GM18499 (cell line): Measurements from ENCODE around the gene PIGV.
"Not testable (repeated sequence)": the region's sequence is repeated elsewhere in the genome, so short reads cannot be mapped to it uniquely, and the experiment has no call there.

Experiments used
- ATAC-seq: cut with Tn5 transposase; IDR thresholded peaks from one replicate; pipeline ENCODE4 v1.9.1; 2021; ENCODE audit warnings: moderate number of reproducible peaks; ENCODE audit not compliant: insufficient read depth, unreplicated experiment

PIGV gene

DNA sequence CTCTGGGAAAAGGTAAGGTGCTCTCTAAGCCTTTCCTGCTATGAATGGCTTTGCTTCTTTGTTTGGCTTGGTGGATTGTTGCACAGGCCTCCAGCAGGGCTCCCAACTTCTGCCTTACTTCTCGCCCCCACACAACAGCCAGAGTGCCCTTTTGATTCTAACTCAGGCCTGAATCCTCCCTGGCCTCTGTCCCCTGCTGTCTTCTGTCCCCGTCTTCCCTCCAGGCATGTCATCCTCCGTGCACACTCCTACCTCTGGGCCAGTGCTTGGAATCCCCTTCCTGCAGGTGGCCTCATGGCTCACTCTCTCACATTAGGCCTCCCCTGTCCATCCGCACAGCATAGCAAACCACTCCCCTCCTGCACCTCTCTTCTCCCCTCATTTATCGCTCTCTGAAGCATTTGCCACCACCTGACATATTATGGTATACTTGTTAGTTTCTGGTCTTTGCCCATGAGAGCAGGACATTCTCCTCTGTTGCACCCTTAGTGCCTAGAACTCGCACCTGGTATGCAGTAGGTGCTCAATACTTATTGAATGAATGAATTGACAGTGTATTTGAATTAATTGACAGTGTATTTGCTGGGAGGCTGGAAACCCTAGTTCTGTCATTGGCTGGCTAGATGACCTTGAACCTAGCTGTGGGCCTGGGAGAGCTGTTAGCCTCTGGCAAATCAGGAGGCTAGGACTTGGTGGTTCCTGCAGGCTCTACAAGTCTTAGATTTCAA is 41.6 kb downstream of the PIGV start:
- ATAC-seq, result no peak

DNA sequence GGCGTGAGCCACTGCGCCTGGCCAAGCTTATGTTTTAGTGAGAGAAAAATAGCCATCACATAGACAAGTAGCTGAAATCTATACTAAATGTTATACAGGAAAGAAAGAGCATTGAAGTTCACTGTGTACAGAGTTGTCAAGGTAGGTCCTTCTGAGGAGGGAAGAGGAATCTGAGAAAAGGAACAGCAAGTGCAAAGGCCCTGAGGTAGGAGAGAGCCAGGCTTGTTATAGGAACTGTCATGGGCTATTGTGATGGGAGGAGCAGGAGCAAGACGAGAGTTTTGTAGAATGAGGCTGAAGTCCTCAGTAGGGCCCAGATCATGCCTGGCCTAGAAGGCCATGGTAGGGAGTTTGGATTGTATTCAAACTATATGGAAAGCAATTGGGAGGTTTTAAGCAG is 43.3 kb downstream of the PIGV start:
- ATAC-seq, result no peak

DNA sequence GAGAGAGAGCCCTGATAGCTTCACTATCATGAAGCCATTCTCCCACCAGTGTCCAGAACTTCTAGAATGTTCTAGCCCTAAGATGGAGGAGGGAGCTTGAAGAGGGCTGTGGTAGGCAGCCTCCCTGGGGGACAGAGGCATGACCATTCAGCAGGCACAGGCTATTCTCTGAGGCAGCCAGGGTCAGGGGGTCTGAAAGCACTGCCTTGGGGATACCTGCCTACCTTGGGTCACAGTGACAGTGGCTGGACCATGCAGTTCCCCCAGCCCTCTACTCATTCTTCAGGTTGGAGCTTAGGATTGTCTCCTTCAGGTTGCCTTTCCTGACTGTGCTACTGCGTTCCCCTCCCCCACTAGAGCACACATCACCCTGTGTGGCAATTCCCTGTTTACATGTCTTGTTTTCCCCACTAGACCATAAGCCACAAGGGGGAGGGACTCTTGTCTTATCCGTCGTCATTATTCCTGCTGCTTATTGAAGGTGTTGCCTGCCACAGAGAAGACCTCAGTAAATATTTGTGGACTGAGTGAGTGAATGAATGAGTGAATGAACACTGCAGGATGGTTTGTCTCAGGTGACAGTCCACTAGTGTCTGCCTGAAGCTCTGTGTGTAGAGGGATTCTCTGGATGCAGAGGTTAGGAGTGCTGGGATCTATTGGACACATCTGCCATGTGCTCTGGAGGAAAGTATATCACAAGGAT is 43.9 kb downstream of the PIGV start:
- ATAC-seq, result no peak

DNA sequence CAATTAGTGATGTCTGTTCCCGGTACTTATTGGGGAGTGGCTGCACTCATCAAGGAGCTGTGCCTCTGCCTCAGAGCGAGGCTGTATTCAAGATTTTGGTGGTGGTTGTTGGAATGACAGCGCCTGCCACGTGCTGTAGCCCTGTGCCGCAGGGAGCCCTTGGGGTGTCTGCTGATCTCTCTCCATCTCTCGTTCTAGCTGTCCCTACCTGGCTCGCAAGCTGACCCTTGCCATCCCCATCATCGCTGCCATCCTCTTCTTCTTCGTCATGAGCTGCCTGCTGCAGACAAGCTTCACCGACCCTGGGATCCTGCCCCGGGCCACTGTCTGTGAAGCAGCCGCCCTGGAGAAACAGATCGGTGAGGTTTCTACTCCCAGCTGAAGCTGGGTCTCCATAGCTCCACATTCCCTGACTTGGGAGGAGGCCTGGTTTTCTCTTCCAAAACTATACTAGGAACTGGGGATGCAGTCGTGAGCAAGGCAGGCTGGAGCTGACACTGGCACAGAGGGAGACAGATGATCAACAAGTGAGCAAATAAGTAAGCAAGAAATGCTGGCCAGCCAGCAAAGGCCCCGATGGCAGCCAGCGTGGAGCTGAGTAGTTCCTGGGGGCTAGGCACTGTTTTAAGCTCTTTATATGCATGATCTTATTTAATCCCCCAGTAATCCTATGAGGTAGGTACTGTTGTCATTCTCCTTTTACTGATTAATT is 44.7 kb downstream of the PIGV start:
- ATAC-seq, result no peak

DNA sequence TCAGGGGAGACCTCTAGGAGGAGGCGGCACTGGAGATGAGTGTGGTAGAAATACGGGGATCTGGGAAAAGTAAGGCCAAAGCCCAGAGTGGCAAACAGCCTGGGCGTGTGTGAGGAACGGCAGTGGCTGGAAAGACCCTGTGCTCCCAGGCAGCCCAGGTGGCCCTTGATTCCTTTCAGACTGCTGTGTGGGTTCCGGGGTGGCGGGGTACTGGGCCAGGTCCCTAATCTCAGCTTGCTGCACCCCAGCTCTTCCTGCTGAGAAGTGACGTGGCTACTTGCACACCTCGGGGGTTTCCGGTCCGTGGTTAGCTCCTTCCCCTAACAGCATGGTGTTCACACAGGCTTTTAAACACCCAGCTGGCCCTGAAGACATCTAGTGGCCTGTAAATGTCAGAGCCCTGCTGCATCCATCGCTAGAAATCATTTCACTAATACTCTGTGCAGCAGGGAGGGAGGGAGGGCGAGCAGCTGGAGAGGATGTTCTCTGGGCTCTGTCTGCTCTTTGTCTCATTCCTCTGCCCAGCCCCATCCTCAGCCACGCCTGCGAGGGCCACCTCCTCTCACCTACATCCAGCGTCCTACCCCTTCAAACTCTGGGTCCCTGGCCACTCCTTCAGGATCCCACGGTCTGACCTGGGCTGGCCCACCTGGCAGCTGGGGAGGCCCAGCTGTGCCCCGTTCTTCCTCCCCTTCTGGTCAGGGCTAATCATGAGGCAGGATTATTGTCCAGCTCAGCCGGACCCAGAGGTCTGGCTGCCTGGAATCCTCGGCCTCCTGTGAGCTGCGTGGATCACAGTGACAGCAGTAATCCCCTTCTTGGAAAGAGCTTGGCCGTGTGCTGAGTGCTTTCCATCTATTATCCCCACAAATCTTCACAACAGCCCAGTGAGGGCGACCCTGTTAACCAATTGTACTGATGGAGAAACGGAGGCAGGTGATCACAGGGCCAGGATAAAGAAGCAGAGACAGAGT is 46.0 kb downstream of the PIGV start:
- no peak for ATAC-seq

DNA sequence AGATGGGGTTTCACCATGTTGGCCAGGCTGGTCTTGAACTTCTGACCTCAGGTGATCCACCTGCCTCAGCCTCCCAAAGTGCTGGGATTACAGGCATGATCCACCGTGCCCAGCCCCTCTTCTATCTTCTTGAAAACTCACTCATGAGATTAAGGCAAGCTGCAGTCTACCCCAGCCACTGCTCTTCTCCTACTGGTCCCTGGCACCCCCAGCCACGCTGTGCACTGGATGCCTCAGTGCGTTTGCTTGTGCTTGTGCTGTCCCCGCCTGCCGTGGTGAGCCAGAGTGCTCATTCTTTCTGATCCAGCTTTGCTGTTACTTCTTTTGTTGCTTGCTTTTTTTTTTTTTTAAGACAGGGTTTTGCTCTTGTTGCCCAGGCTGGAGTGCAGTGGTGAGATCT is 49.9 kb downstream of the PIGV start:
- ATAC-seq, result not testable (repeated sequence)

DNA sequence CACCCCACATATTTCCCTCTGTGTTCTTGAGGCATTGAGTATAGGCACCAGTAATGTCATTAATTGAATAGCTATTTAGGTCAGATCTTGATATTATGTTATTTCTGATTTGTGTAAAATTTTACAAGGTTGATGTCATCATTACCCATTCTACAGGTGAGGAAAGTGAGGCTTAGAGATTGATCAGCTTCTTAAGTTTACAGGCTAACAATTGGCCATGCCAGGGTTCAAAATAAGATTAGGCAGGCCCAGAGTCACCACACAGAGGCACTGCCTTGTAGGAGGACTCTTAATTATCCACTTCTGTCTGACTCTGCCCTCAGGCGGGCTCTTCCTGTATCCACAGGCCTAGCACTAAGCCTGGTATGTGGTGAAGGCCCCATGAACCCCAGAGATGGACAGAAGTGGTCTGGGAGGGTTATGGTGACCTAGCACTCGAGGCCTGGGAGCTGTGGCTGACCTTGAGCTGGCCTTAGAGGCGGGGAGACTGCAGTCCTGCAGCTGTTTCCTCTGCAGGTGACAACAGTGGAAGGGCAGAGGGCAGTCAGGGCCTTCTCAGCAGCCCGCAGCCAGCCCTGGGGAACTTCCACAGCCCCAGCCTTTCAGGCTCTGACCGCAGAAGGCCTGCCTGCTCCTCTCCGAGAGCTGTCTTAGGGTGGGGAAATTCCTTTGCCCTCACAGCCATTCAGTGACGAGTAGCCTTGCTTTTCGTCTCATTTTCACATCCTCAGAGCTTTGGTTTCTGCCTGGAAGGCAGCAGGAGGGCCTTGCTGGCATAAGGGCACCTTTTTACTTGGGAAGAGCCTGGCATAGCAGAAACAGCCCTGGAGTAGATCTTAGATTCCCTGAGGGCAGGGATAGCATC is 51.0 kb downstream of the PIGV start:
- peak; percentile 82 for ATAC-seq

DNA sequence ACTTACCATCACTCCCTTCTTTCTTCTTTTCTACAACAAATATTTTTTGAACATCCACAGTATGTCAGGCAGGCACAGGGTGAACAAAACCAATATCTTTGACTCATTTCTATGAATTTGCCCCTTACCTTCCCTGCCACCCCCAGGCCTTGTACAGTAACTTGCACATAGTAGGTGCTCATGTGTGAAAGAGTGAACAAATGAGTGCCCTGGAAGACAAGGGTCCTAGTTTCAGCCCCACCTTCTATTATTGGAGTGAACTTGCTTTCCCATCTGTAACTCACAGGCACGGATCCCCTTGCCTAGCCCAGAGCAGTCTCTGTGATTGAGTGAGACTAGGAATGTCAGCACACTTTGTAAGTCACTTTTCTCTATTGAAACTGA is 51.6 kb downstream of the PIGV start:
- ATAC-seq, result no peak

DNA sequence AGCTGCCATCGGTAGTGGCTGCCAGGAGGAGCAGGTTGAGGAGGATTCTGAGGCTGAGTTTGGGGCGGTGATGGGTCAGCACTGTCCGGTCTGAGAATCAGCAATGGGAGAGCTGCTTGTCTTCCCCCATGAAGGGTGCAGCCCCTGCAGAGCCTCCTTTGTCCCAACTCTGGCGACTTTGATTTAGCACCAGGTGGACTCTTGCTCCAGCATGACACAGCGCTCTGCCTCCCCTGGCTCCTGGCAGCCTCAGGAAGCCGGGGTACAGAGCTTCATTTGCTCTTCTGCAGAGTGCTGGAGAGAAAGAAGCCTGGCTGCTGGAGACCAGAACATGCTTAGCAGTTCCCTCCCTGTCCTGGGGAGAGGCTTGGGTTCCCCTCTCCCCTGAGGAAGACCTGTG is 52.0 kb downstream of the PIGV start:
- no peak for ATAC-seq

DNA sequence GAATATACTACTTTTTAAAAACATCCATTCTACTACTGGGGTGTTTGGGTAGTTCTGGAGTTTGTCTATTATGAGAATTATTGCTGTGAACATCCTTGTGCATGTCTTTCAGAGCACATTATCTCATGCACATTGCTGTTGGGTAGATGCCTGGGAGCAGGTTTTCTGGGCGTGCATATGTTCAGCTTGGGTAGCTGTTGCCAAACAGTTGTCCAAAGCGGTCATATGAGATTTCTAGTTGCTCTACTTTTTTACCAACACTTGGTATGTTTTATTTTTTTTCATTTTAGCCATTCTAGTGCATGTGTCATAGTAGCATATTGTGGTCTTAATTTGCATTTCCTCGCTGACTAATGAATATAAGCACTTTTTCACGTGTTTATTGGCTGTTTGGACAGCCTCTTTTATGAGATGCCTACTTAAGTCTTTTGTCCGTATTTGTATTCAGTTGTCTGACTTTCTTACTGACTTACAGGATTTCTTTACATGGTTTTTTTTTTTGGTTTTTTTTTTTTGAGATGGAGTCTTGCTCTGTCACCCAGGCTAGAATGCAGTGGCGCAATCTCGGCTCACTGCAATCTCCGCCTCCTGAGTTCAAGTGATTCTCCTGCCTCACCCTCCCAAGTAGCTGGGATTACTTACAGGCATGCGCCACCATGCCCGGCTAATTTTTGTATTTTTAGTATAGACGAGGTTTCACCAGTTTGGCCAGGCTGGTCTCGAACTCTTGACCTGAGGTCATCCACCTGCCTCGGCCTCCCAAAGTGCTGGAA is 56.9 kb downstream of the PIGV start:
- ATAC-seq, result no peak

DNA sequence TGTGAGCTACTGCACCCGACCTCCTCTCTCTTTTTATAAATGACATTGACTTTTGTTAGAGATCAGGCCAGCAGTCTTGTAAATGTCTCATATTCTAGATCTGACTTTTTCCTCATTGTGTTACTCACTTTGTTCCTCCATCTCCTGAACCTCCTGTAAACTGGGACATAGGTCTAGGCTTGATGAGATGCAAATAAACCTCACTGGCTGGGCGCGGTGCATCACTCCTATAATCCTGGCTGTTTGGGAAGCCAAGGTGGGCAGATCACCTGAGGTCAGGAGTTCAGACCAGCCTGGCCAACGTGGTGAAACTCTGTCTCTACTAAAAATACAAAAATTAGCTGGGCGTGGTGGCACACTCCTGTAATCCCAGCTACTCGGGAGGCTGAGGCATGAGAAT is 60.1 kb downstream of the PIGV start:
- ATAC-seq, result not testable (repeated sequence)
